KOPT-K1 (cell line): Measurements from ENCODE around the gene PI4KA.

Source experiments
- H3K27ac ChIP-seq: fragments of 200-600 bp; sonication (generic); 2 replicates; pipeline ENCODE4 v1.5.1; 2016; ENCODE audit warnings: antibody characterized with exemption, mild to moderate bottlenecking, low read depth, low read length; ENCODE audit not compliant: poor library complexity, severe bottlenecking
- H3K36me3 ChIP-seq: fragments of 200-600 bp; sonication (generic); 2 replicates; pipeline ENCODE4 v1.5.1; 2017; ENCODE audit warnings: antibody characterized with exemption, mild to moderate bottlenecking, low read length, moderate library complexity; ENCODE audit not compliant: insufficient read depth
- H3K9me3 ChIP-seq: fragments of 200-600 bp; sonication (generic); 2 replicates; pipeline ENCODE4 v1.5.1; 2017; ENCODE audit warnings: antibody characterized with exemption, low read length, mild to moderate bottlenecking; ENCODE audit not compliant: insufficient read depth, poor library complexity, severe bottlenecking

The PI4KA gene

GRCh38 chr22:20802922-20803553, 55.6 kb downstream of the PI4KA start:
- H3K36me3 ChIP-seq: peaks cover 97% of the 10 kb centered on the region

GRCh38 chr22:20802452-20802851, 56.2 kb downstream of the PI4KA start:
- H3K9me3 ChIP-seq: no peaks in the 10 kb centered on the region
- H3K27ac ChIP-seq: no peak overlapping the region
- H3K36me3 ChIP-seq: peaks cover 98% of the 10 kb centered on the region

More at GRCh38 chr22:20802922-20803553, 55.6 kb downstream of the PI4KA start:
- Histone ChIP-seq H3K9me3 (no peaks in the 10 kb centered on the region), H3K27ac (no peak overlapping the region)

GRCh38 chr22:20799449-20799848, 59.2 kb downstream of the PI4KA start:
- H3K36me3 ChIP-seq: peaks cover 94% of the 10 kb centered on the region
- H3K27ac ChIP-seq: no peak overlapping the region
- H3K9me3 ChIP-seq: no peaks in the 10 kb centered on the region

- Histone ChIP-seq H3K36me3 (peaks cover 94% of the 10 kb centered on the region), H3K9me3 (no peaks in the 10 kb centered on the region), H3K27ac (no peak overlapping the region)
Measured at GRCh38 chr22:20798974-20799373, 59.6 kb downstream of the PI4KA start.

GRCh38 chr22:20798218-20798617, 60.4 kb downstream of the PI4KA start:
- Histone ChIP-seq H3K9me3 (no peaks in the 10 kb centered on the region), H3K36me3 (peaks cover 94% of the 10 kb centered on the region), H3K27ac (no peak overlapping the region)

GRCh38 chr22:20796731-20797130, 61.9 kb downstream of the PI4KA start:
- no peak overlapping the region for H3K27ac ChIP-seq
- peaks cover 92% of the 10 kb centered on the region for H3K36me3 ChIP-seq
- H3K9me3 ChIP-seq: no peaks in the 10 kb centered on the region

GRCh38 chr22:20794650-20795413, 63.8 kb downstream of the PI4KA start:
- H3K36me3 ChIP-seq: peaks cover 93% of the 10 kb centered on the region

GRCh38 chr22:20793748-20794649, 64.6 kb downstream of the PI4KA start:
- Histone ChIP-seq H3K27ac (no peak overlapping the region), H3K36me3 (peaks cover 93% of the 10 kb centered on the region), H3K9me3 (no peaks in the 10 kb centered on the region)

More at GRCh38 chr22:20794650-20795413, 63.8 kb downstream of the PI4KA start:
- Histone ChIP-seq H3K27ac (no peak overlapping the region), H3K9me3 (no peaks in the 10 kb centered on the region)

GRCh38 chr22:20792966-20793728, 65.5 kb downstream of the PI4KA start:
- peaks cover 93% of the 10 kb centered on the region for H3K36me3 ChIP-seq
- H3K27ac ChIP-seq: no peak overlapping the region
- no peaks in the 10 kb centered on the region for H3K9me3 ChIP-seq

GRCh38 chr22:20792221-20792965, 66.2 kb downstream of the PI4KA start:
- peaks cover 93% of the 10 kb centered on the region for H3K36me3 ChIP-seq
- H3K27ac ChIP-seq: no peak overlapping the region
- H3K9me3 ChIP-seq: no peaks in the 10 kb centered on the region

- Histone ChIP-seq H3K36me3 (peaks cover 90% of the 10 kb centered on the region), H3K9me3 (no peaks in the 10 kb centered on the region), H3K27ac (no peak overlapping the region)
Measured at GRCh38 chr22:20788627-20789344, 69.8 kb downstream of the PI4KA start.

GRCh38 chr22:20787746-20788626, 70.6 kb downstream of the PI4KA start:
- H3K36me3 ChIP-seq: peaks cover 90% of the 10 kb centered on the region
- no peaks in the 10 kb centered on the region for H3K9me3 ChIP-seq
- no peak overlapping the region for H3K27ac ChIP-seq

GRCh38 chr22:20787223-20787622, 71.4 kb downstream of the PI4KA start:
- H3K36me3 ChIP-seq: peaks cover 90% of the 10 kb centered on the region
- no peak overlapping the region for H3K27ac ChIP-seq
- no peaks in the 10 kb centered on the region for H3K9me3 ChIP-seq
